H9 (cell line): ENCODE measurements around the gene LEFTY1. TPM values are rescaled to one million over a fixed set of nuclear protein-coding genes. Genes with fewer than 3 reads are reported as not detected.
A peak's percentile ranks its signal among the peaks of the same experiment; 100 is the strongest.

Experiments used
- DNase-seq: peaks from one replicate; pipeline ENCODE4 v3.0.0-alpha.2; 2017
- H2AFZ ChIP-seq: one replicate; pipeline ENCODE4 v1.6.1; 2013; ENCODE audit warnings: mild to moderate bottlenecking, low read length, control low read depth, moderate library complexity
- H2AK5ac ChIP-seq: 2 replicates; pipeline ENCODE4 v1.6.1; 2013; ENCODE audit warnings: low read length, control low read depth, mixed read lengths; ENCODE audit not compliant: insufficient read length
- H2BK120ac ChIP-seq: one replicate; pipeline ENCODE4 v1.6.1; 2013; ENCODE audit warnings: low read depth, mild to moderate bottlenecking, low read length, control low read depth, inconsistent platforms; ENCODE audit not compliant: poor library complexity, severe bottlenecking
- H2BK12ac ChIP-seq: 2 replicates; pipeline ENCODE4 v1.6.1; 2013; ENCODE audit warnings: low read length, control low read depth, mixed read lengths, low read depth; ENCODE audit not compliant: insufficient read length
- H2BK15ac ChIP-seq: 2 replicates; pipeline ENCODE4 v1.6.1; 2013; ENCODE audit warnings: low read depth, low read length, control low read depth
- H2BK20ac ChIP-seq: one replicate; pipeline ENCODE4 v1.6.1; 2013; ENCODE audit warnings: low read depth, mild to moderate bottlenecking, low read length, control low read depth, inconsistent platforms; ENCODE audit not compliant: poor library complexity, severe bottlenecking
- H2BK5ac ChIP-seq: 2 replicates; pipeline ENCODE4 v1.6.1; 2013; ENCODE audit warnings: low read length, control low read depth, mixed read lengths; ENCODE audit not compliant: insufficient read length
- H3K14ac ChIP-seq: 2 replicates; pipeline ENCODE4 v1.6.1; 2013; ENCODE audit warnings: low read length, control low read depth; ENCODE audit not compliant: insufficient read depth
- H3K18ac ChIP-seq: 2 replicates; pipeline ENCODE4 v1.6.1; 2013; ENCODE audit warnings: low read depth, mild to moderate bottlenecking, mixed read lengths, low read length, control low read depth; ENCODE audit not compliant: insufficient read length
- H3K23ac ChIP-seq: 2 replicates; pipeline ENCODE4 v1.6.1; 2013; ENCODE audit warnings: low read length, control low read depth, mixed read lengths, low read depth; ENCODE audit not compliant: insufficient read length
- H3K23me2 ChIP-seq: 2 replicates; pipeline ENCODE4 v1.6.1; 2013; ENCODE audit warnings: low read depth, mild to moderate bottlenecking, mixed read lengths, low read length, control low read depth; ENCODE audit not compliant: insufficient read length, poor library complexity, severe bottlenecking
- H3K27ac ChIP-seq: 2 replicates; pipeline ENCODE4 v1.5.1; 2013; ENCODE audit warnings: low read length, control low read depth, mixed read lengths, low read depth; ENCODE audit not compliant: insufficient read length
- H3K27me3 ChIP-seq: 2 replicates; pipeline ENCODE4 v1.6.1; 2013; ENCODE audit warnings: low read length, control low read depth, inconsistent platforms; ENCODE audit not compliant: insufficient read depth
- H3K4ac ChIP-seq: 2 replicates; pipeline ENCODE4 v1.6.1; 2013; ENCODE audit warnings: low read depth, mild to moderate bottlenecking, control low read depth, inconsistent platforms, low read length, moderate library complexity
- H3K4me1 ChIP-seq: 2 replicates; pipeline ENCODE4 v1.6.1; 2013; ENCODE audit warnings: low read length, control low read depth, inconsistent platforms; ENCODE audit not compliant: insufficient read depth
- H3K4me2 ChIP-seq: 2 replicates; pipeline ENCODE4 v1.6.1; 2013; ENCODE audit warnings: low read length, control low read depth, mixed read lengths; ENCODE audit not compliant: insufficient read length, insufficient read depth
- H3K56ac ChIP-seq: 2 replicates; pipeline ENCODE4 v1.6.1; 2013; ENCODE audit warnings: low read depth, mild to moderate bottlenecking, mixed read lengths, low read length, control low read depth; ENCODE audit not compliant: insufficient read length
- H3K79me1 ChIP-seq: 2 replicates; pipeline ENCODE4 v1.6.1; 2013; ENCODE audit warnings: low read depth, mild to moderate bottlenecking, moderate library complexity, low read length, control low read depth, inconsistent platforms; ENCODE audit not compliant: insufficient read depth, poor library complexity, severe bottlenecking
- H3K79me2 ChIP-seq: 2 replicates; pipeline ENCODE4 v1.6.1; 2013; ENCODE audit warnings: low read length, control low read depth, inconsistent platforms; ENCODE audit not compliant: insufficient read depth
- H3K9ac ChIP-seq: 2 replicates; pipeline ENCODE4 v1.6.1; 2013; ENCODE audit warnings: low read length, control low read depth, mixed read lengths; ENCODE audit not compliant: insufficient read length; ENCODE audit errors: extremely low read depth
- H3K9me3 ChIP-seq: one replicate; pipeline ENCODE4 v1.6.1; 2013; ENCODE audit warnings: low read depth, low read length, inconsistent platforms; ENCODE audit not compliant: control insufficient read depth
- H3T11ph ChIP-seq: one replicate; pipeline ENCODE4 v1.6.1; 2013; ENCODE audit warnings: mild to moderate bottlenecking, low read length, control low read depth, inconsistent platforms
- H4K20me1 ChIP-seq: one replicate; pipeline ENCODE4 v1.6.1; 2013; ENCODE audit not compliant: control insufficient read depth, insufficient read length, insufficient read depth
- H4K5ac ChIP-seq: 2 replicates; pipeline ENCODE4 v1.6.1; 2013; ENCODE audit warnings: low read depth, mild to moderate bottlenecking, mixed read lengths, low read length, control low read depth; ENCODE audit not compliant: insufficient read length
- H4K8ac ChIP-seq: replicated peaks from 2 replicates; pipeline ENCODE4 v1.6.1; 2013; ENCODE audit warnings: low read length, control low read depth, mixed read lengths, low read depth; ENCODE audit not compliant: insufficient read length
- H4K91ac ChIP-seq: 2 replicates; pipeline ENCODE4 v1.6.1; 2013; ENCODE audit warnings: low read depth, mild to moderate bottlenecking, moderate library complexity, mixed read lengths, low read length, control low read depth; ENCODE audit not compliant: insufficient read length
- H3K27ac Mint-ChIP-seq, 3 experiments: 2 replicates in 2 of 3; 3 replicates in 1 of 3; pipeline ENCODE4 v1.8.0; 2020 to 2021; ENCODE audit warnings: mixed read lengths in 3 of 3, mild to moderate bottlenecking in 1 of 3, moderate library complexity in 1 of 3
- H3K27me3 Mint-ChIP-seq: 2 replicates; pipeline ENCODE4 v1.8.0; 2021; ENCODE audit warnings: low read depth, mild to moderate bottlenecking, moderate library complexity, mixed read lengths
- H3K36me3 Mint-ChIP-seq, 3 experiments: 2 replicates in 2 of 3; 3 replicates in 1 of 3; pipeline ENCODE4 v1.8.0; 2020 to 2021; ENCODE audit warnings: low read depth in 3 of 3, mixed read lengths in 3 of 3; ENCODE audit not compliant: insufficient read depth in 1 of 3
- H3K4me1 Mint-ChIP-seq, 2 experiments: 2 replicates each; pipeline ENCODE4 v1.8.0; 2020; ENCODE audit warnings: mixed read lengths in 2 of 2
- H3K4me3 Mint-ChIP-seq, 2 experiments: 2 replicates in 1 of 2; 3 replicates in 1 of 2; pipeline ENCODE4 v1.8.0; 2020 to 2021; ENCODE audit warnings: mild to moderate bottlenecking in 2 of 2, mixed read lengths in 2 of 2, moderate library complexity in 1 of 2
- H3K9me3 Mint-ChIP-seq, 2 experiments: 2 replicates in 1 of 2; 3 replicates in 1 of 2; pipeline ENCODE4 v1.8.0; 2020; ENCODE audit warnings: mild to moderate bottlenecking in 2 of 2, mixed read lengths in 2 of 2, moderate library complexity in 1 of 2
- WGBS: extraction: QIAGEN DNeasy Blood & Tissue Kit; methylation state at CpG from one replicate; pipeline ENCODE4 v1.1.7; 2013; ENCODE audit warnings: missing lambda C conversion rate, low lambda C conversion rate, mixed read lengths; ENCODE audit not compliant: insufficient read length; ENCODE audit errors: extremely low coverage; 5-methylcytosine and 5-hydroxymethylcytosine counted together
- total RNA-seq: library from RNA; stranded (reverse); gene quantifications from 2 replicates; pipeline ENCODE4 v1.2.1, GENCODE V29; 2021
- TF ChIP-seq, protein P1 (sequence below): fragments of 200-600 bp; sonication (generic); conservative IDR thresholded peaks from 3 replicates; pipeline ENCODE4 v1.8.0; 2021; ENCODE audit warnings: antibody characterized with exemption, mild to moderate bottlenecking

The LEFTY1 gene
- total RNA-seq, 1 experiment from 2014 or later, result 107 TPM

DNA sequence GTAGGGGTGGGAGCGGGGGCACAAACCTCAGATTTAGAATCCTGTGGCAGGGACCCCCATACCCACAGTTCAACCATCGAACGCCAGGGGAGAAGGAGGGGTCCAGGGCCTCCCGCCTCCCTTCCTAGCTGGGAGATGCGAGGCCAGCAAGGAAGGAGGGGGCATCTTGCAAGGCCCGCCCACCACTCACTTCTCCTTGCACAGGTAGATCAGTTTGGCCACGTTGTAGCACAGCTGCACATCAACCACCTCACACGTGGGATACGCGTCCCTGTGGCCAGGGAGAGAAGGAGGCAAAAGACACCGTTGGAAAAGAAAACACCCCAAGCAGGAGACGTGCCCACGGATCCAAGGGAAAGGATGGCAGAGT, 26.4 kb downstream of the LEFTY1 start:
- H3K36me3 Mint-ChIP-seq, result peaks cover 38 to 93% (median 44%) of the 10 kb centered on the region in 3 experiments; a peak in 6 of 7 replicates

More for the DNA sequence above, 26.4 kb downstream of the LEFTY1 start:
- Histone ChIP-seq H2AFZ (no peak overlapping the region), H4K20me1 (no peaks in the 10 kb centered on the region), H3K27ac (no peak overlapping the region), H2BK120ac (no peak overlapping the region), H2BK5ac (no peak overlapping the region), H3K23ac (no peak overlapping the region), H3K9ac (no peak overlapping the region), H3T11ph (no peak overlapping the region), H2BK15ac (no peak overlapping the region), H3K9me3 (no peaks in the 10 kb centered on the region), H3K27me3 (no peaks in the 10 kb centered on the region), H4K8ac (no peak overlapping the region), H3K4ac (no peak overlapping the region), H4K5ac (no peak overlapping the region), H3K79me2 (no peaks in the 10 kb centered on the region), H4K91ac (no peak overlapping the region), H3K18ac (no peak overlapping the region), H2BK12ac (no peak overlapping the region), H3K79me1 (no peaks in the 10 kb centered on the region), H2AK5ac (no peak overlapping the region), H3K4me1 (no peaks in the 10 kb centered on the region), H3K4me2 (no peak overlapping the region), H3K23me2 (no peaks in the 10 kb centered on the region), H3K14ac (no peak overlapping the region), H2BK20ac (no peak overlapping the region), H3K56ac (no peak overlapping the region)
- WGBS, result no CpG with 5 or more reads among the region's 13 CpGs
- TF ChIP-seq, protein P1, sequence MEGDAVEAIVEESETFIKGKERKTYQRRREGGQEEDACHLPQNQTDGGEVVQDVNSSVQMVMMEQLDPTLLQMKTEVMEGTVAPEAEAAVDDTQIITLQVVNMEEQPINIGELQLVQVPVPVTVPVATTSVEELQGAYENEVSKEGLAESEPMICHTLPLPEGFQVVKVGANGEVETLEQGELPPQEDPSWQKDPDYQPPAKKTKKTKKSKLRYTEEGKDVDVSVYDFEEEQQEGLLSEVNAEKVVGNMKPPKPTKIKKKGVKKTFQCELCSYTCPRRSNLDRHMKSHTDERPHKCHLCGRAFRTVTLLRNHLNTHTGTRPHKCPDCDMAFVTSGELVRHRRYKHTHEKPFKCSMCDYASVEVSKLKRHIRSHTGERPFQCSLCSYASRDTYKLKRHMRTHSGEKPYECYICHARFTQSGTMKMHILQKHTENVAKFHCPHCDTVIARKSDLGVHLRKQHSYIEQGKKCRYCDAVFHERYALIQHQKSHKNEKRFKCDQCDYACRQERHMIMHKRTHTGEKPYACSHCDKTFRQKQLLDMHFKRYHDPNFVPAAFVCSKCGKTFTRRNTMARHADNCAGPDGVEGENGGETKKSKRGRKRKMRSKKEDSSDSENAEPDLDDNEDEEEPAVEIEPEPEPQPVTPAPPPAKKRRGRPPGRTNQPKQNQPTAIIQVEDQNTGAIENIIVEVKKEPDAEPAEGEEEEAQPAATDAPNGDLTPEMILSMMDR, result no peak
- Mint-ChIP-seq H3K9me3 (no peaks in the 10 kb centered on the region), H3K27me3 (no peaks in the 10 kb centered on the region), H3K27ac (peak overlapping the region in 1 of 3 experiments; percentile 18; a peak in 1 of 7 replicates), H3K4me3 (no peak overlapping the region), H3K4me1 (no peaks in the 10 kb centered on the region)
- DNase-seq, result no peak
